ENCODE results near the gene TM9SF4.
A peak's percentile ranks its signal among the peaks of the same experiment; 100 is the strongest.
"Not testable (repeated sequence)": the region's sequence is repeated elsewhere in the genome, so short reads cannot be mapped to it uniquely, and the experiment has no call there.

Gene TM9SF4

DNA sequence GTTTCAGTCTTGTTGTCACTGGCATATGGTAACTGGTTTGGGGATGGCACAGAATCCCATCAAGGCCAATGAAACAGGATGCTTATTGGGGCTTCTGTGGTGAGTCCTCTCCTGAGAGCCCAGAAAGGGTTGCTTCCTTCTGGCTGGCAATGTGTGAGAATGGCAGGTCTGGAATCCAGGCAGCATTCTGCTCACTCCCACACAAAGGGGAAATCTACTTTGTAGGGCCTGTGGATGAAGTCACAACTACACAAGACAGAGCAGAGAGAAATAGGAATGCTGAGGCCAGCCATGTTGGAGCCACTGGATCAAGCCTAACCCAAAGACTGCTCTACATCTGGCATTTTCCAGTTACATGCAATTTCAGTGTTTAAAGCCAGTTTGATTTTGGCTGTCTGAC is 82.4 kb downstream of the TM9SF4 start:
- no peak for DNase-seq

DNA sequence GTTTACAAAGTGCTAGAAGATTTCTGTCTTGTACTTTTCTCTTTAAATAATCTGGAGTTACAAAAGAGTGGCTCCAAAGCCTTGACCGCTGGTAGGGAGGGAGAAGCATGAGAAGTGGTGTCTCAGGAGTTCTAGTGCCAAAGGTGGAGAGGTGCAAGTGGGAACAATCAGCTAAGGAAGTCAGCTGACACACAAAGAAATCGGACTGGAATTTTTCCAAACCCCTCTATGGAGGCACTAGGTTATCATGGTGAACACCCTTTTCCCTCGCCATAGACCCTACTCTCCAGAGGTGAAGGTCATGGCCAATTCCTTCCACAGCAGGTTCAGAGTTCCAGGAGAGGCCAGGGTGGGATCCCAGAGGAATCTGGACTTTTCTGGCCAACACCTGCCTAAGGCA is 83.2 kb downstream of the TM9SF4 start:
- no peak for DNase-seq

DNA sequence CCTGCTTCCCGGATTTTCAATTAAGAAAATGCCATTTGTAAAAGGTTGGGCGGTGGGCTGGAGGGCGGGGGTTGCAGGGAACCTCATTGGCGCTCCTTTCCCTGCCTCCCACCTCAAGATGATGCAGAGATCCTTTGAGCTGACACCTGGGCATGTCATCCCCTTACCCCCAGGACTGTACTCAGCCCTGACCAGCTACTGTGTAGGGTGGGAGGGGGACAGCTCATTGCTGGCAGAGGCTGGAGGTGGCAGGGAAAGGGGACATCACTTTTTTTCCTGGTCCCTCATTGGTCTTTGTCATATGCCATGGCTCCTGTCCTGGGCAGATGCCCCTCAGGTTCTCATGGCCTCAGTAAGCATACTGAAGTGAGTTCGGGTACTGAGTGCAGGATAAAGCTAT is 83.8 kb downstream of the TM9SF4 start:
- DNase-seq, result not testable (repeated sequence)

DNA sequence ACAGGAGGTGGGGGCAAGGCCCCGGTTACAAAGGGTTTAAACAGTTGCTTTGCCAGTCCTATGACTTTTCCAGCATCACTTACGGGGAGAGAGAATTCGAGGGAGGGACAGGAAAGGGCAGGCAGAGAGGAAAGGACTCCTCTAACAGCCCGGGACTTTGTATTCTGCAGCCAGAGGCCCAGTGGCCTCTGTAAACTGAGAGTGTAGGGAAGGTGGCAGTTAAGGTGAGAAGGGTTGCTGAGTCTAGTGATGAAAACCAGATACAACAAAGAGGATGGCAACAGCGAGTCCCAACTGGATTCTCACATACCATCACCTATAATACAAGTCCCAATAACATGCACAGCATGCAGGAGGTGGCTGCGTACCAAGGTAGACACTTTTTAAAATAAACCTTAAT is 84.5 kb downstream of the TM9SF4 start:
- no peak for DNase-seq

DNA sequence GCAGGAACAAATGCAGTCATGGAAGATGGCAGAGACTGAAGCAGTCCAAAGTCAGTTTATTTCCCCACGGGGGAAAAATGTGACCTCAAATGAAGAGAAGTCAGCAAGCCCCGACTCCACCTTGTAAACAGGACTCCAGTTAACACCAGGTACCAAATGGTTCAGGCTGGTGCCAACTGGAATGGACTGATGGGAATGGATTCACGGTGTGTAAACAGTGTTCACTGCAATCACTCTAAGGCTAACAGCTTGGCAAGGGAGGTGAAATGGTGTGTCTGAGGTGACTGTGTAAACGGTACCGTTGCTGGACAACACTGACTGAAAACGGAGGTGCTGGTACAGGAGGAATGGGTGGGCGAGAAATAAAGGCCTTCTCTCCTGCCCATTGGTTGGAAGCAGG is 86.1 kb downstream of the TM9SF4 start:
- DNase-seq, result no peak

DNA sequence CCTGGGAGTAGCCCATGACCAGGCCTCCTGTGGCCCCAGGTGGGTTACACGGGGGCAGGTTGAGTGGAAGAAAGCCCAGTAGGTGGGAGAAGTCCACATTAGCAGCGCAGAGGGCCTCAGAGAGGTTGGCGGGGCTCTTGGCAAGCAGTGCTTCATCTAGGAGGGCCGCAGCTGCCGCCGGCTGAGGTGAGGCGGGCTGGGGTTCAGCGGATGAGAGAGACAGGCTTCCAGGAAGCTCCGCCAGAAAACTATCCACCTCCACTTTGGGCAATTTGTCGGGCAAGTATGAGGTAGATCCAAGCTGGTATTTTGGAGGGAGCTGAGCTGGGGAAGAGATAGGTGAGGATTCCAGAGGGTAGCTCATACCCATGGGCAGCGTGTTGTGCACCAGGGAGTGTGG is 87.1 kb downstream of the TM9SF4 start:
- DNase-seq, result not testable (repeated sequence)

DNA sequence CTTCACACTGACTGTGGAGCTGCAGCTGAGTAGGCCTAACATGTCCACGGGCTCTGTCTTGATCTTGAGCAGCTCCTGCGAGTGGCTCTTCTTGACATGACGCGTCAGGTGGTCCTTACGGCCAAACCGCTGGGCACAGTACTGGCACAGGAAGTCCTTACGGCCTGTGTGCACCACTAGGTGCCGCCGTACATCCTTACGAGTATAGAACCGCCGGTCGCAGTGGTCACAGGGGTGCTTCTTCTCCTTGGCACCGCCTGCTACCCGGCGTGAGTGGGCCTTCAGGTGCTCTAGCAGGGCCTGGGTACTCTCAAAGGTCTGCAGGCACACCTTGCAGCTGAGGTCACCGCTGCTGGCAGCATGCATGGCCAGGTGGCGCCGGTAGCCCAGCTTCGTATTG is 87.6 kb downstream of the TM9SF4 start:
- not testable (repeated sequence) for DNase-seq

DNA sequence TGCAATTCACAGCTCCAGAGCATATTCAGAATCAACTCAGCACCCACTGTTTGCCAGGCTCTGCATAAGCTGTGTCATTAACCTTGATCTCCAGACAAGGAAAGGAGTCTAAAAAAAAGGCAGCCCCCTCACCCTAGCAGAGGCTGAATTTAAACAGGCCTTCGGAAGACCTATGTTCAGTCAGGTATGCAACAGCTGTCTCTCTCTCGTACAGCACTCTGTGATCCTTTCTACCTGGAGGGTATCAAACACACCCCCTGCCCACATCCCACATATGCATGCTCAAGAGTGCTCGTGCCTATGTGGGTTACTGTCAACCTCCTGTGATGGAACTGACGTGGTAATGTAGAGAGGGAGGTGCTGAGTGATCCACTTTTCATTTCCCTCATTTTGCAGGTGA is 89.5 kb downstream of the TM9SF4 start:
- DNase-seq, result no peak

DNA sequence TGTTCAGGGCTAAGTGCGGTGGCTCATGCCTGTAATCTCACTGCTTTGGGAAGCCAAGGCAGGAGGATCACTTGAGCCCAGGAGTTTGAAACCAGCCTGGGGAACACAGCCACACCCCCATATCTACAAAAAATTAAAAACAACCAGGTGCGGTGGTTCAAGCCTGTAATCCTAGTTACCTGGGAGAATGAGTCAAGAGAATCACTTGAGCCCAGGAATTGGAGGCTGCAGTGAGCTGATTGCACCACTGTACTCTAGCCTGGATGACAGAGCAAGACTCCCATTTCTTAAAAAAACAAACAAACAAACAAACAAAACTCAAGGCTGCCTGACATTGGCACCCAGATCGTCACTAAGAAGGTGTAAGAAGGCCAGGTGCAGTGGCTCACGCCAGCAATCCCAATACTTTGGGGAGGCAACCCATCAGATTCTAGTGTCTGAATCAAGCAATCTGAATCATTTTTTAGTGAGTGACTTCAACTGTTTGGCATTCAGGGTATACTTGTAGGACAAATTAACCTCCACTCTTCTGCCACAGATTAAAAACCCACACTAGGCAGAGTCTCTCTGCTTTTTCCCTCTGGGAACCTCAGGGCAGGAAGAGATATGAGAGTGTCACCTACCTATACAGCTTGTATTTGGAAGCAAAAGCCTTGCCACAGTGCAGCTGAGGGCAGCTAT is 91.9 kb downstream of the TM9SF4 start:
- DNase-seq, result no peak

DNA sequence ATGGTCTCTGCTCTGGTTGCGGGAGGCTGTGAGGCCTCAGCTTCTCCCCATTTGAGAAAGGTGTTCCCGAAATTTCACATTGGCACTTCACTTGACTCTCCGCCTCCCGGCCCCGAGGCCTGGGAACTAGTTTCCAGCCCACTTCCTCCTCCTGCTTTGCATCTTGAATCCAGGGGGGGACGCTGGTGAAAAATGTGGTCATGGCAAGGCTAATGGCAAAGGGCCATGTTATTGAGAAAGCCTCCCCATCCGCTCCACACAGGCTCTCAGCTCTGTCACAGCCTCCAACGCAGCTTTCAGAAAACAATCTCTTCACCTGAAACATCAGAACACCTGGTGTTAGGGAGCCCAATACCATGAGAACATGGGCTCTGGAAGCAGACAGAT is 92.5 kb downstream of the TM9SF4 start:
- DNase-seq, result no peak

DNA sequence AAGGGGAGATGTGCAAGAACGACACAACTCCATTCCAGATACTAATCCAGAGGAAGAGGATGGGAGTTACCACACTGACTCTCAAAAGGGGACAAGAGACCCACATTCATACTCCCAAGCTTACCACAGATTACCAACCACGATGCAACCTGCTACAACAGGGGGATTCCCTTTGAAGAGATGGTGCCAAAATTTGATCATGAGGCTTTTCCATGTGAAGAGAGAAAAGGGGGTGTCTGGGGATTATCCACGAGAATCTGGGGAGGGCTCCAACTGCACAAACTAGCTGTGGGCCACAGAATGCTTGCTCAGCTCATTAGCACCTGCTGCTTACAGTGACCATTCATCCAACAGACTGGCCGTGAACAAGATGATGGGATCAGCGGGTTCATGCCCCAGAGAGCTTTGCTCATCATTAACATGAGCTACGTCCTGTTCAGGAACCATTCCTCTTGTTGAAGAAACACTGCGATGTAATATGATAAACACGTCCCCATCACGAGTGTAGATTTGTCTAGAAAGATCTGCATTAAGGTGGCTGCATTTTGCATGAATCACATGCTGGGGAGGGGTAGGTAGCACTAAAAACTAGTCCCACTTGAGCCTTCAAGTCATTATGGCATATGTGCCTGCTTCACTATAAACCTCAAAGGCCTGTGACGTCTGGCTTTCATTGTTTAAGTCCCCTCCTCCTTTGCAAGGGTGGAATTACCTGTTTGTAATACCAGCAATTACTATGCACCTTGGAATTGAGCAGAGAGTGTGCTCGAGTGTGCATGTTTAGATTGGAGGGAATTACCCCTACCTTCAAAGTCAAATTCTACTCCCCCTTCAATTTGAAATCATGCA is 94.1 kb downstream of the TM9SF4 start:
- no peak for DNase-seq

DNA sequence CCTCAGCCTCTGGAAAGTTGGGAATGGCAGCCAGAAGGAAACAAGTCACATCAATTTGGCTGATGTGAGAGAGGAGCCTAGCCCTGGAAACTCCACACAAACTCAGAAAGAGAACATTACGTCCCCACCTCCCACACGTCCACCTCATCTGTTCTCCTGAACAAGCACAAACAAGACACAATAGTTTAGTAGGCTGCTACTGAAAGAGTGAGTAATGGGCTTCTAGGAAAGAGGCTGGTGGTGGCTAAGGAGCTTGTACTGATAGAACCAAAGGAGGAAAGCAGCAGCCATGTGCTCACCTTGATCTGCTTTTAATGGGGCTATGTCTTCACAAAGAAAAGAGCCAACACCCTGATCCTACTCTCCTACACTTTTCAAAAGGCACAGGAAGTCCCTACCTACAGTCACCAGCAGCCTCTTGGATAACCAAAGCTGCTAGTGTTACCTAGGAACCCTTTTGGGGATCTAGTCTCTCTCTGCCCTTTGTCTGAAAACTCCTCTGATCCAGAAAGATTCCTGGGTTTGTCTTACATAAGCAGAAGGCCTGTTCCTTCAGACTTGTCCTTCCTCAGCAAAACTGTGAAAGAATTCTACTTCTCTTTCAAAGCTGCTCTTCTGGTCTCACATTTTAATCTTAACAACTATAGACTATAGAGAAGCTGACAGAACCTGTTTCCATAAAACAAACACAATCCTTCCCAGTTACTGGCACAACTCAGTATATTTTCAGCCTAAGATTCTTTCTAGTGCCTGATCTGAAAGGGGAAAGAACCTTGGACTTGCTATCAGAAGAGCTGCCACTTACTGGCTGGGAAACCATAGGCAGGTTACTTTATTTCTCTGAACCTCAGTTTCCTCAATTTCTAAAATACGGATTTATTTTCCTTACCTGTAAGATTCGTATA is 94.9 kb downstream of the TM9SF4 start:
- no peak for DNase-seq

DNA sequence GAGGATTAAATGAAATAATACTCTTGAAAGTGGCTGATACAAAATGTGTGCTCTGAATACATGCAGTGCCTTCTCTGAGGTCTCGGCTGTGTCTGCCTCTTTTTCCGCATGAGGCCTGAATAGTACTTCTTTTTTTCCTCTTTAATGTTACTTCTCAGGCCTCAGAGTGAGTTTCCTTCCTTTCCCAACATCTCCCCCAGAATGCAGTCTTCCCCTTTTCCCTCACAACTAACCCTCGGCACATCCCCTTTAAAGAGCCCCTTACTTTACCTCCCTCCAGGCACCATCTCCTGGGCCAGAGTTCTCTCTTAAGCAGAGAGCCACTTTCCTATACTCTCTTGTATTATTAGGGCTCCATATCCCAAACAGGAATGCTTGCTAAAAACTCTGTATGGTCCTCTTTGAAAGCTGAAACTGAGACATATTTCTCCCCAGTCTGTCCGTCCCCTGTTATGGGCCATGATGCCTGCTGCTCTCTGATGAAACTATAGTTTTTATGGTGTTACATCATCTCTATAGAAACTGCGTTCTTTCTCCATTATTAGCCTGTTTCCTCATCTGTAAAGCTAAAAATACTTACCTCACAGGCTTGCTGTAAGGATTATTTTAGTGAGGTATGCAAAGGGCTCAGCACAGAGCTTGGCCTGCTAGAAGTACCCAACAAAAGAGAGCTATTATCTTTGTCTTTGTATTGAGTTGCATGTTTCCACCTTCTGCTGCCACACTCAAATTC is 95.8 kb downstream of the TM9SF4 start:
- no peak for DNase-seq

DNA sequence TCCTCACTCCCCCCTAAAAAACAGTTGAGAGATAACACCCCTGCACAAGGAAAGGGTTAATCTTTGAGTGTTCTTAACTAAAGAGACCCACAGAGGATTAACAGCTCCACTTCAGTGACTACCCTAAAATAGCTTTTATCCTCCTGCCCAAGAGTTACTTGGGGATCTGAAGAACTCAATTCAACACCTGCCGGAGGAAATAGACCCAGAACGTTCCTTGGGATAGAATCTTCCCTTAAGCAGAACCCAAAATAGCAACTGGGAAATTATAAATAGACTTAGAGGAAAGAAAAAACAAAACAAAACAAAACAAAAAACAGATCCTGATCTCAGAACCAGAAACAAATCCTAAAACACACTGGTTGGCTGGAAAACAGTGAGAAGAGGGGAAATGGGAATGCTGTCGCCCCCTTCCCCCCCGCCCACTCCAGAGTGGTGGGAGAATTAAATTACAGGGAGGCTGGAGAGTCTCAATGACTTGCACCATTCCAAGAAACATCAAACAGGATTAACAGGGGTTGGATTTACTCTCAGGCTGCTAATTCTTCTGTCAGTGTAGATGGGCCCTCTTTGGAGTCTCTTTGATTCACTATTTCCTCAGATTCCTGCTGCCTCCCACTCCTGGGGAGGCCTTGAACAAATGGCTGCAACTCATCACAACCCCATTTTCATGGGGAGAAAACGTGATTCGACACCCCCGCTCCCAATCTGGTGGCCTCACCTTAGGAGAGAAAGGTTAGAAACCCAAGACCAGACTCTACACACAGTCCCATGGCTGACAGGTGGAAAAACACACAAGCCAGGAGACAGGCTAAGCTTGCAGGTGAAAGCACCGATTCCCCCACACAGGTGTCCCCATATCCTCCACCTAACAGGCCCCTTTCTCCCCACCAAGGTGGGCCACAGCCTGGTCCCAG is 96.6 kb downstream of the TM9SF4 start:
- peak; percentile 98 for DNase-seq

DNA sequence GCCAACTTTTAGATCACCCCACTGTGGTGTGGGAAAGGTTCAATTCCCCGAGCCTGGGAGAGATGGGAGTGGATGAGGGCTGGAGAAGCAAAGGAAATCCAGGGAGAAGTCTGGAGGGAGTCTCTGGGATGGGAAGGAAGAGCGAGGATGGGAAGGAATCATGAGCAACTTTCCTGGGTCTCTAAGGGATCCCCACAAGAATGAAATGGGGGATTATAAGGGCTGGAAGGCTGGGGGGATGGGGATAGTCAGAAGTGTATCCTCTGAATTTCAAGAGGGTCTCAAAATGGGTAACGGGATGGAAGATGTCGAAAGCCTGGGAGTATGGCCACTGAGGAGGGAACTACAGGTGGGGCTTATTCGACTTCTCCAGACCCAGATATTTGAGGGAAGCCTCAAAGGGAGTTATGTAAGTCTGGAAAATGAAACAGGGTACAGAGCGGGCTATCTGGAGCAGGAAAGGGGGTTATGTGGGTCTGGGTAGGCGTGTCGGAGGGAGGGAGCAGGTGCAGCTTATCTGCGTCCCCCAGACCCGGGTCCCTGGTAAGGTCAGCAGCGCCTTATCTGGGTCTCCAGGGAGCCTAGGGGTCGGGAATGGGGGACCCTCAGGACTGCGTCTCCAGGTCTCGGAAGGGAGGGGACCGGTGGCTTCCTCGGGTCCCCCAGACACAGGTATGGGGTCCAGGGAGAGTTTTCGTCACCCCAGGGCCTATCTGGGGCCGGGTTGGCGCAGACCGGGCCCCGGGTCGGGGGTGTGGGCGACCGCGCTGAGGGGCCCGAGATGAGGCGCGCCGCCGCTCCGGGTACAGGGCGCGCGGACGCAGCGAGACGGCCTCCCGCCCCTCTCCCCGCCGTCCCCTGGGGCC is 97.5 kb downstream of the TM9SF4 start:
- no peak for DNase-seq

DNA sequence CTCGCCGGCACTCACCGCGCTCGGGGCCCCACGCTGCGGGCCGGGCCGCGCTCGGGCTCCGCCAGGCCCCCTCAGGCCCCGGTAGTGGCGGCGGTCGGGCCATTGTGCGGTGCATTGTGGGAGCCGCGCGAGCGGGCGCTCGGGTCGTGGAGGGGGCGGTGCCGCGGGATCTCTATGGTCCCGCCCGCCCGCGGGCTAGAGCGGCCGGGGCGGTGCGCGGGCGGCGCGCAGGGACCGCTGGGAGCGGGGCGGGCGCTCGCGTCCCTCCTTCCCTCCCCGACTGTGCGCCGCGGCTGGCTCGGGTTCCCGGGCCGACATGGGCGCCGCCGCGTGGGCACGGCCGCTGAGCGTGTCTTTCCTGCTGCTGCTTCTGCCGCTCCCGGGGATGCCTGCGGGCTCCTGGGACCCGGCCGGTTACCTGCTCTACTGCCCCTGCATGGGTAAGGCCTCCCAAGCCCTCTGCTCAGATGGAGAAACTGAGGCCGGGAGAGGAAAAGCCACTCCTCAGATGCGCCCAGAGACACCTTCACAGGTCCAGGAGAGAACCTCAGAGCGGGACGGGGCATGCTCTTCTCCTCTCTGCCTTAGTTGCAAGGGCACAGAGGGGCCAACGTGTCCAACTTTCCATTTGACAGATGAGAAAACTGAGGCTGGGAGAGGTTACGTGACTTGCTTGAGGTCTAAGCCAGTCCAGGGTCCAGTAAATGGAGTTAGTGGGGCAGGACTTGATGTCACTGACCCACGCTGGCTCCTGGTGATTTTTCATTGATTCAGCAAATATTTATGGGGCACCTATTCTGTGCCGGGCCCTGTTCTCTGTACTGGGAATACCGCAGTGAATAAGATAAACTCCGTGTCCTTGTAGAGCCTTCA is 98.3 kb downstream of the TM9SF4 start, which contains the start of the genes PLAGL2 and POFUT1:
Gene PLAGL2, minus strand, starts transcription at position 118 of the 873 bp plus-strand sequence. CDS start 5,565 bp downstream, outside the sequence.
Gene POFUT1, plus strand, starts transcription at position 255 of the 873 bp plus-strand sequence. Its CDS starts 62 bp downstream, at position 317.
- DNase-seq, result no peak

DNA sequence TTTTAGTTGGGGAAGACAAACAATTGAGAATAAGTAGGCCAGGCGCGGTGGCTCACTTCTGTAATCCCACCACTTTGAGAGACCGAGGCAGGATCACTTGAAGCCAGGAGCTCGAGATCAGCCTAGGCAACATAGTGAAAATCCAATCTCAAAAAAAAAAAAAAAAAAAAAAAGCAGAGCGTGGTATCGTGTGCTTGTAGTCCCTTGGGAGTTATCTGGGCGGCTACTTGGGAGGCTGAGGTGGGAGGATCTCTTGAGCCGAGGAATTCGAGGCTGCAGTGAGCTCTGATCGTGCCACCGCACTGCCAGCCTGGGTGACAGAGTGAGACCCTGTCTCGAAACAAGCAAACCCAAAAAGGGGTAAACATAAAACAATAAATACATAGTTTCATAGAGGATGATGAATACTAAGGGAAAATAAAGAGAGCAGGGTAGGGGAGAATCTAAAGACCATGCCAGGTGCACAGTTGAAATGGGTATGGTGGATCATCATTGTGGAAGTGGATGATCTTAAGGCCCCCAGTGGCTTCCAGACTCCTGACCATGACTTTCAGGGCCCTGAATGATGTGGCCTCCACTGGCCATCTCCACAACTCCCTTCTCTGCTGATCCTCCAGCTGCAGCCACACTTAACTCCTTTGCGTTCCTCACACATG is 99.1 kb downstream of the TM9SF4 start:
- DNase-seq, result no peak

DNA sequence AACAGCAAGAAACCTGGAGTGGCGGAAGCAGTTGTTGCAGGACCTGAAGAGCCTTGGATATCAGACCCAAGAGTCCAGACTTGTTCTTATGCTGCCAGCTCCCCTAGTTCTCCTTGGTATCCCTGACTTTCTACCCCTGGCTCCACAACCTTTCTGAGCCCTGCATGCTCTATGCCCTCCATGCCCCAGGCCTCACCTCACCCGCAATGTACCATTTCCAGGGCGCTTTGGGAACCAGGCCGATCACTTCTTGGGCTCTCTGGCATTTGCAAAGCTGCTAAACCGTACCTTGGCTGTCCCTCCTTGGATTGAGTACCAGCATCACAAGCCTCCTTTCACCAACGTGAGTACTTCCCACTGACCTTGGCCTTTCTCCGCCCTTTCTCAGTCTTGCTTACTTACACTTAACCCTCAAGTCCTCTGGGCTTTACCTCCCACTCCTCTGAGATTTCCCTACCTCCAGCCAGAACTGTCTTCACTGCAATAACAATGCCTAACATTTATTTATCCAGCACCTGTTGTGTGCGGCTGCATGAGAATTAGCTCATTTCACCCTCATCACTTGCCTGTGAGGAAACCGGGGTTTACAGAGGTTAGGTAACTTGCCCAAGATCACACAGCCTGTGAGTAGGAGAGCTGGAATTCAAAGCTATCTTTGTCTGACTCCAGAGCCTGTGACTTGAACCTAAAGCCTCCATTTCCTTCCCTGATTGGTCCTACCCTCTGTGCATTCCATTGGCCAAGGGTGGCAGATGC is 100.5 kb downstream of the TM9SF4 start:
- DNase-seq, result no peak

Data from NCI-H524 treated with DMSO at 0.1 percent for 48 hours (cell line).